ENCODE results near the gene HSF2BP. TPM values are rescaled to one million over a fixed set of nuclear protein-coding genes. Genes with fewer than 3 reads are reported as not detected.
A peak's percentile ranks its signal among the peaks of the same experiment; 100 is the strongest.

HSF2BP gene
- 6.1 to 8.7 TPM (median 6.7 TPM) in 3 replicates for polyA plus RNA-seq
- 2.2 TPM for polyA plus RNA-seq (2011; ENCODE audit: low read depth)
- polyA plus RNA-seq (2011; cell fraction: cytosol; rRNA removed) = 9.3 and 11.9 TPM in 2 replicates
- polyA plus RNA-seq (2011; cell fraction: nucleus; rRNA removed) = 7.4 and 8.7 TPM in 2 replicates
- polyA plus RNA-seq (2012; ENCODE audit: low replicate concordance) = 2.9 and 4.4 TPM in 2 replicates
- 2.7 to 7.7 TPM (median 7.3 TPM) in 3 replicates for polyA minus RNA-seq
- polyA minus RNA-seq (2011; cell fraction: cytosol; rRNA and poly(A)+ RNA removed) = 6.7 TPM
- 7.3 and 16.3 TPM in 2 replicates for polyA minus RNA-seq (2011; cell fraction: nucleus; rRNA and poly(A)+ RNA removed)

GRCh38 chr21:43659136-43660000 lies at the start of gene HSF2BP, which contains the start of gene RRP1B:
TSS of gene HSF2BP (minus strand) at chr21:43659488. CDS start at chr21:43658096, 1,392 bp downstream.
TSS of gene RRP1B (plus strand) at chr21:43659560. CDS start at chr21:43659665, 105 bp downstream.
- H4K20me1 ChIP-seq (ENCODE audit: control insufficient read depth, extremely low read depth, insufficient read depth, low read length) = no peaks in the 10 kb centered on the region
- TF ChIP-seq, protein P1, sequence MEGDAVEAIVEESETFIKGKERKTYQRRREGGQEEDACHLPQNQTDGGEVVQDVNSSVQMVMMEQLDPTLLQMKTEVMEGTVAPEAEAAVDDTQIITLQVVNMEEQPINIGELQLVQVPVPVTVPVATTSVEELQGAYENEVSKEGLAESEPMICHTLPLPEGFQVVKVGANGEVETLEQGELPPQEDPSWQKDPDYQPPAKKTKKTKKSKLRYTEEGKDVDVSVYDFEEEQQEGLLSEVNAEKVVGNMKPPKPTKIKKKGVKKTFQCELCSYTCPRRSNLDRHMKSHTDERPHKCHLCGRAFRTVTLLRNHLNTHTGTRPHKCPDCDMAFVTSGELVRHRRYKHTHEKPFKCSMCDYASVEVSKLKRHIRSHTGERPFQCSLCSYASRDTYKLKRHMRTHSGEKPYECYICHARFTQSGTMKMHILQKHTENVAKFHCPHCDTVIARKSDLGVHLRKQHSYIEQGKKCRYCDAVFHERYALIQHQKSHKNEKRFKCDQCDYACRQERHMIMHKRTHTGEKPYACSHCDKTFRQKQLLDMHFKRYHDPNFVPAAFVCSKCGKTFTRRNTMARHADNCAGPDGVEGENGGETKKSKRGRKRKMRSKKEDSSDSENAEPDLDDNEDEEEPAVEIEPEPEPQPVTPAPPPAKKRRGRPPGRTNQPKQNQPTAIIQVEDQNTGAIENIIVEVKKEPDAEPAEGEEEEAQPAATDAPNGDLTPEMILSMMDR (optimal IDR thresholded peaks at IDR 0.05 in 1 of 3, IDR thresholded peaks at IDR 0.05 in 1 of 3, conservative IDR thresholded peaks at IDR 0.05 in 1 of 3; ENCODE audit: extremely low read depth in 1 of 3, insufficient read depth in 2 of 3, low read length in 3 of 3) = peak in 1 of 3 experiments; percentile 13
- TF ChIP-seq EZH2 (IDR thresholded peaks at IDR 0.05; ENCODE audit: low read length) = no peak
- no peak for DNase-seq (ENCODE audit: low read depth, low spot score)
- peak within 1 kb of the TSS; percentile 85 for H3K27ac ChIP-seq (ENCODE audit: control insufficient read depth, insufficient read depth, low read length)
- H3K36me3 ChIP-seq (ENCODE audit: control insufficient read depth in 2 of 2, extremely low read depth in 1 of 2, insufficient read depth in 2 of 2, low read length in 2 of 2) = peaks cover 8 to 21% of the 10 kb centered on the region in 2 experiments
- H3K4me1 ChIP-seq (ENCODE audit: control insufficient read depth, extremely low read depth, insufficient read depth, low read length) = peaks cover 22% of the 10 kb centered on the region
- H3K4me2 ChIP-seq (ENCODE audit: control insufficient read depth, extremely low read depth, insufficient read depth, low read depth, low read length) = peak within 1 kb of the TSS; percentile 94
- dilution Hi-C loops (cut with MboI; ENCODE audit: extremely low pct_ligation_motif_present, low sequenced_read_pairs) = no loop called here
- peak within 1 kb of the TSS; percentile 93 for H3K9ac ChIP-seq (ENCODE audit: control insufficient read depth, extremely low read depth, insufficient read depth, low read length)
- H3K79me2 ChIP-seq (ENCODE audit: control insufficient read depth, insufficient read depth, low read length) = peaks cover 41% of the 10 kb centered on the region
- H3K9me1 ChIP-seq (ENCODE audit: control insufficient read depth, extremely low read depth, insufficient read depth, low read length) = peaks cover 2% of the 10 kb centered on the region
- peak within 1 kb of the TSS; percentile 70 to 98 (median 97) for H3K4me3 ChIP-seq (ENCODE audit: control insufficient read depth in 2 of 3, extremely low read depth in 1 of 3, insufficient read depth in 2 of 3, low read depth in 1 of 3, low read length in 3 of 3)
- no peaks in the 10 kb centered on the region for H3K9me3 ChIP-seq (ENCODE audit: control insufficient read depth, low read depth, low read length)
- no peaks in the 10 kb centered on the region for H3K27me3 ChIP-seq (ENCODE audit: control insufficient read depth, extremely low read depth, insufficient read depth, low read length)
- H2AFZ ChIP-seq (ENCODE audit: control insufficient read depth, low read length) = peak within 1 kb of the TSS; percentile 94
- no peak for FAIRE-seq

DNA sequence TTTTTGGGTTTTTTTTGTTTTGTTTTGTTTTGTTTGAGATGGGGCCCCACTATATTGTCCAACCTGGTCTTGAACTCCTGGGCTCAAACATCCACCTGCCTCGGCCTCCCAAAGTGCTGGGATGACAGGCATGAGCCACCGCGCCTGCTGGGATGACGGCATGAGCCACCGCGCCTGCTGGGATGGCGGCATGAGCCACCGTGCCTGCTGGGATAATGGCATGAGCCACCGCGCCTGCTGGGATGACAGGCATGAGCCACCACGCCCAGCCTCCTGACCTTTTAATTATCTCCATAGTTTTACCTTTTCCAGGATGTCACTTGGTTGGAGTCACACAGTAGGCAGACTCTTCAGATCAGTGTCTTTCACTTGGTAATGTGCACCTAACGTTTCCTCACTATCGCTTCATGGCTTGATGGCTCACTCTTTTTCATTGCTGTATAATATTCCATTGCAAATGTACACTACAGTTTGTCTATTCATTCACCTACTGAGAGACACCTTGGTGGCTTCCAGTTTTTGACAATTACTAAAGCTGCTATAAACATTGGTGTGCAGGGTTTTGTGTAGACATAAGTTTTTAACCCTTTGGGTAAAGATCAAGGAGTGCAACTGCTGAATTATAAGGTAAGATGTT lies 49.6 kb upstream of the HSF2BP start:
- Histone ChIP-seq H3K9ac (ENCODE audit: control insufficient read depth, extremely low read depth, insufficient read depth, low read length) (no peak overlapping the region), H3K9me3 (ENCODE audit: control insufficient read depth, low read depth, low read length) (no peaks in the 10 kb centered on the region), H3K79me2 (ENCODE audit: control insufficient read depth, insufficient read depth, low read length) (no peaks in the 10 kb centered on the region), H3K4me3 (ENCODE audit: control insufficient read depth in 2 of 3, extremely low read depth in 1 of 3, insufficient read depth in 2 of 3, low read depth in 1 of 3, low read length in 3 of 3) (no peak overlapping the region), H3K27me3 (ENCODE audit: control insufficient read depth, extremely low read depth, insufficient read depth, low read length) (no peaks in the 10 kb centered on the region), H3K4me1 (ENCODE audit: control insufficient read depth, extremely low read depth, insufficient read depth, low read length) (peaks cover 13% of the 10 kb centered on the region), H3K9me1 (ENCODE audit: control insufficient read depth, extremely low read depth, insufficient read depth, low read length) (no peaks in the 10 kb centered on the region), H3K36me3 (ENCODE audit: control insufficient read depth in 2 of 2, extremely low read depth in 1 of 2, insufficient read depth in 2 of 2, low read length in 2 of 2) (no peaks in the 10 kb centered on the region), H3K4me2 (ENCODE audit: control insufficient read depth, extremely low read depth, insufficient read depth, low read depth, low read length) (no peak overlapping the region), H4K20me1 (ENCODE audit: control insufficient read depth, extremely low read depth, insufficient read depth, low read length) (no peaks in the 10 kb centered on the region), H2AFZ (ENCODE audit: control insufficient read depth, low read length) (no peak overlapping the region), H3K27ac (ENCODE audit: control insufficient read depth, insufficient read depth, low read length) (no peak overlapping the region)
- TF ChIP-seq, protein P1 (optimal IDR thresholded peaks at IDR 0.05 in 1 of 3, IDR thresholded peaks at IDR 0.05 in 1 of 3, conservative IDR thresholded peaks at IDR 0.05 in 1 of 3; ENCODE audit: extremely low read depth in 1 of 3, insufficient read depth in 2 of 3, low read length in 3 of 3) = no peak
- no peak for TF ChIP-seq EZH2 (IDR thresholded peaks at IDR 0.05; ENCODE audit: low read length)
- no peak for DNase-seq (ENCODE audit: low read depth, low spot score)
- no peak for FAIRE-seq
- dilution Hi-C loops (cut with MboI; ENCODE audit: extremely low pct_ligation_motif_present, low sequenced_read_pairs) = no loop called here
